Measurements from ENCODE around the gene XRCC3. TPM values are rescaled to one million over a fixed set of nuclear protein-coding genes. Genes with fewer than 3 reads are reported as not detected.

Gene XRCC3
- total and polyA plus RNA-seq, 2 of the 8 experiments (the other 6 are each of a cell fraction or from before 2014, with no cell fraction given): 36.9 to 41.8 TPM

GRCh38 chr14:103668117-103668516 lies 47.1 kb downstream of the XRCC3 start:
- Histone ChIP-seq H3K36me3 (ENCODE audit: control insufficient read depth in 2 of 4, insufficient read depth in 4 of 4, low read length in 3 of 4) (peaks cover 28 to 61% (median 43%) of the 10 kb centered on the region in 4 experiments), H3K23me2 (ENCODE audit: low read depth, low read length) (no peaks in the 10 kb centered on the region), H4K20me1 (replicated peaks in 1 of 2; ENCODE audit: control insufficient read depth in 1 of 2, insufficient read depth in 2 of 2, low read length in 2 of 2) (peaks cover 0 to 5% of the 10 kb centered on the region in 2 experiments)

More at GRCh38 chr14:103668117-103668516, 47.1 kb downstream of the XRCC3 start:
- ChIA-PET CTCF (ENCODE audit: partially characterized antibody) (interaction anchor here (0.6 to 3.5 kb wide), 2 partner anchors 12 to 80 kb away, joined by 3 to 13 read pairs; no protein-coding TSS in a partner anchor), POLR2A (ENCODE audit: partially characterized antibody) (no interaction called here)
- Histone ChIP-seq H2BK15ac (ENCODE audit: low read length) (no peak overlapping the region), H4K5ac (ENCODE audit: insufficient read length, low read depth, low read length) (no peak overlapping the region), H3K18ac (ENCODE audit: extremely low read depth, low read length) (no peak overlapping the region), H3K9me3 (ENCODE audit: insufficient read depth in 2 of 2, low read depth in 1 of 2, low read length in 1 of 2) (no peaks in the 10 kb centered on the region), H2AFZ (ENCODE audit: low read length) (no peak overlapping the region), H3K27ac (ENCODE audit: low read depth, low read length) (no peak overlapping the region), H3K4me3 (ENCODE audit: extremely low read depth in 1 of 4, insufficient read depth in 2 of 4, low read depth in 3 of 4, low read length in 4 of 4) (no peak overlapping the region), H3K79me1 (ENCODE audit: low read depth, low read length) (peaks cover 2% of the 10 kb centered on the region; the same call in 1 of the 2 replicates), H3K56ac (replicated peaks; ENCODE audit: insufficient read length, low read depth, low read length) (no peak overlapping the region), H4K8ac (ENCODE audit: extremely low read depth, insufficient read depth, low read length) (no peak overlapping the region), H4K91ac (replicated peaks; ENCODE audit: insufficient read length, low read length) (no peak overlapping the region), H3K9ac (replicated peaks in 1 of 4; ENCODE audit: extremely low read depth in 1 of 4, low read depth in 3 of 4, low read length in 3 of 4) (no peak overlapping the region), H2BK12ac (ENCODE audit: low read depth, low read length) (no peak overlapping the region), H2BK120ac (replicated peaks; ENCODE audit: low read depth, low read length) (no peak overlapping the region), H2AK5ac (ENCODE audit: low read depth, low read length) (no peak overlapping the region), H3K14ac (ENCODE audit: insufficient read length) (no peak overlapping the region), H3K27me3 (replicated peaks in 1 of 4; ENCODE audit: control insufficient read depth in 3 of 4, extremely low read depth in 1 of 4, insufficient read depth in 3 of 4, low read length in 3 of 4) (no peaks in the 10 kb centered on the region), H3K4me1 (replicated peaks in 1 of 4; ENCODE audit: control insufficient read depth in 3 of 4, insufficient read depth in 4 of 4, low read length in 3 of 4) (no peaks in the 10 kb centered on the region), H2BK20ac (ENCODE audit: low read length) (no peak overlapping the region), H3K23ac (ENCODE audit: insufficient read length) (no peak overlapping the region), H3K4ac (replicated peaks; ENCODE audit: insufficient read length, low read depth, low read length) (no peak overlapping the region), H3K4me2 (ENCODE audit: insufficient read depth in 1 of 2, low read depth in 2 of 2, low read length in 2 of 2) (no peak overlapping the region), H2BK5ac (ENCODE audit: low read depth, low read length) (no peak overlapping the region), H3K79me2 (ENCODE audit: control insufficient read depth in 1 of 2, insufficient read depth in 2 of 2, low read length in 2 of 2) (no peaks in the 10 kb centered on the region)
- no peak for FAIRE-seq
- DNase-seq (ENCODE audit: low read depth in 1 of 2, low spot score in 2 of 2): no peak
- TF ChIP-seq CREB1 (IDR thresholded peaks at IDR 0.05) (no peak), POLR2AphosphoS5 (IDR thresholded peaks at IDR 0.05; ENCODE audit: low read depth, low read length) (no peak), TAF7 (optimal IDR thresholded peaks at IDR 0.05; ENCODE audit: borderline replicate concordance, low read depth, low read length) (no peak), KDM1A (IDR thresholded peaks at IDR 0.05; ENCODE audit: borderline replicate concordance, low read length) (no peak)
- 94% methylated on average over 3 of the region's 3 CpGs; no CpG with 5 or more reads in 1 of the 2 experiments for WGBS, 2 experiments (ENCODE audit: extremely low coverage in 1 of 2, insufficient coverage in 1 of 2, insufficient read length in 1 of 2, insufficient replicate concordance in 2 of 2, low coverage in 1 of 2, low lambda C conversion rate in 2 of 2, missing lambda C conversion rate in 1 of 2)

Measured in H1 (cell line).